ENCODE data around the gene ITGAL.

The ITGAL gene

DNA sequence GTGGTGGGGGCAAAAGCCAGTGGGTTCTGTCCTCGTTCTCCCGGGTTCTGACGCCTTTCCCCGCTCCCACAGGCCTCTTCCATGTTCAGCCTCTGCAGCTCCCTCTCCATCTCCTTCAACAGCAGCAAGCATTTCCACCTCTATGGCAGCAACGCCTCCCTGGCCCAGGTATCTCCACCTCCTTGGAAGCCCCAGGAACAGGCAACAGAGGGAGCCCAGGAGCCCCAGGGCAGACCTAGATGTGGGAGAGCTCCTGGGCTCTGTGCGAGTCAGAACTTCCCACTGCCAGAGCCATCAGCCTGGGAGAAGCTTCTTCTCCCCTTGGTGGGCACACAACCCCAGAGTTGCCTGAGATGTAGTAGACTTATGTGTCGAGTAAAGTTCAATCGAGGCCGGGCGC is 46.0 kb downstream of the ITGAL start:
- Histone ChIP-seq H3K9me3 (ENCODE audit: insufficient read depth, low read length, severe bottlenecking) (no peaks in the 10 kb centered on the region), H3K9ac (ENCODE audit: low read depth, low read length) (no peak overlapping the region), H3K4me2 (ENCODE audit: insufficient read depth, low read length) (no peak overlapping the region), H3K36me3 (ENCODE audit: insufficient read depth, low read length) (peaks cover 6% of the 10 kb centered on the region; the same call in 1 of the 2 replicates), H3K79me2 (ENCODE audit: insufficient read depth, low read length) (no peaks in the 10 kb centered on the region), H3K27me3 (ENCODE audit: insufficient read depth, low read length, poor library complexity) (no peaks in the 10 kb centered on the region), H3K4me3 (ENCODE audit: low read depth in 1 of 2, low read length in 2 of 2) (no peak overlapping the region), H2AFZ (ENCODE audit: low read depth, low read length) (no peak overlapping the region), H3K4me1 (ENCODE audit: insufficient read depth, low read length) (no peaks in the 10 kb centered on the region), H3K27ac (ENCODE audit: low read length) (no peak overlapping the region), H4K20me1 (ENCODE audit: insufficient read depth, low read length) (no peaks in the 10 kb centered on the region)
- DNase-seq (no peak), ATAC-seq (ENCODE audit: insufficient read depth, low read depth) (no peak)
- TF ChIP-seq, protein P1, sequence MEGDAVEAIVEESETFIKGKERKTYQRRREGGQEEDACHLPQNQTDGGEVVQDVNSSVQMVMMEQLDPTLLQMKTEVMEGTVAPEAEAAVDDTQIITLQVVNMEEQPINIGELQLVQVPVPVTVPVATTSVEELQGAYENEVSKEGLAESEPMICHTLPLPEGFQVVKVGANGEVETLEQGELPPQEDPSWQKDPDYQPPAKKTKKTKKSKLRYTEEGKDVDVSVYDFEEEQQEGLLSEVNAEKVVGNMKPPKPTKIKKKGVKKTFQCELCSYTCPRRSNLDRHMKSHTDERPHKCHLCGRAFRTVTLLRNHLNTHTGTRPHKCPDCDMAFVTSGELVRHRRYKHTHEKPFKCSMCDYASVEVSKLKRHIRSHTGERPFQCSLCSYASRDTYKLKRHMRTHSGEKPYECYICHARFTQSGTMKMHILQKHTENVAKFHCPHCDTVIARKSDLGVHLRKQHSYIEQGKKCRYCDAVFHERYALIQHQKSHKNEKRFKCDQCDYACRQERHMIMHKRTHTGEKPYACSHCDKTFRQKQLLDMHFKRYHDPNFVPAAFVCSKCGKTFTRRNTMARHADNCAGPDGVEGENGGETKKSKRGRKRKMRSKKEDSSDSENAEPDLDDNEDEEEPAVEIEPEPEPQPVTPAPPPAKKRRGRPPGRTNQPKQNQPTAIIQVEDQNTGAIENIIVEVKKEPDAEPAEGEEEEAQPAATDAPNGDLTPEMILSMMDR (IDR thresholded peaks at IDR 0.05; ENCODE audit: borderline replicate concordance, extremely low read depth, low read length, poor library complexity, severe bottlenecking) = no peak
- TF ChIP-seq EZH2 (IDR thresholded peaks at IDR 0.05; ENCODE audit: borderline replicate concordance, low read depth, low read length, severe bottlenecking) = no peak

DNA sequence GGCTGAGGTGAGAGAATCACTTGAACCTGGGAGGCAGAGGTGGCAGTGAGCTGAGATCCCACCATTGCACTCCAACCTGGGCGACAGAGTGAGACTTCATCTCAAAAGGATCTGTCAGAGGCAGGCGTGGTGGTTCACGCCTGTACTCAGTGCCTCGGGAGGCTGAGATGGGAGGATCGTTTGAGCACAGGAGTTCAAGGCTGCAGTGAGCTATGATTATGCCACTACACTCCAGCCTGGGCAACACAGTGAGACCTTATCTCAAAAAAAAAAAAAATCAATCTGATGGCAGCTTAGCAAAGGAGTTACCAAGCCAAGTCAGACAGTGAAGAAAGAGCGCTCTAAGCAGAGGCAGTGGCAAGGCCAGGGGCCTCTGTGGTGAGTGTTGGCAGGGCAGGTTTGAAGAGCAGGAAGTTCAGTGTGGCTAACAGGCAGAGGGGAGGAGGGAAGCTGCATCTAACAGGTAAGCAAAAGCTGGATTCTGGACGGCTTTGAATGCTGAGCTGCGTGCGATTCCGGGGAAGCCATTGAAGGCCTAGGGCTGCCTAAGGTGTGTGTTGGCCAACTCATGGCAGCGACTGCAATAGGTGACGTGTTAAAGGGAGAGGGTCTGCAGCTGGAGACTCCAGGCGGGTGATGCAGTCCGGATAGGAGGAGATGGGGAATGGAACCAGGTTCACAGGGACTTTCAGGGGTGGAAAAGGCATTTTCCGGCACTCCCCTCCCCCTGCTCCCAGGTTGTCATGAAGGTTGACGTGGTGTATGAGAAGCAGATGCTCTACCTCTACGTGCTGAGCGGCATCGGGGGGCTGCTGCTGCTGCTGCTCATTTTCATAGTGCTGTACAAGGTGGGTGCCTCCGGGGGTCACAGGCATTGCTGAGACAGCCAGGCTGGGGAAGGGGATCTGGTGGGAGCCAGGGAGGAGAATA is 46.8 kb downstream of the ITGAL start:
- H3K27me3 ChIP-seq (ENCODE audit: insufficient read depth, low read length, poor library complexity) = no peaks in the 10 kb centered on the region
- peak; percentile 26 for DNase-seq
- H3K4me2 ChIP-seq (ENCODE audit: insufficient read depth, low read length) = no peak overlapping the region
- H3K79me2 ChIP-seq (ENCODE audit: insufficient read depth, low read length) = no peaks in the 10 kb centered on the region
- no peaks in the 10 kb centered on the region for H3K4me1 ChIP-seq (ENCODE audit: insufficient read depth, low read length)
- ATAC-seq (ENCODE audit: insufficient read depth, low read depth) = peak; percentile 67; the same call in 2 of the 3 replicates
- no peaks in the 10 kb centered on the region for H4K20me1 ChIP-seq (ENCODE audit: insufficient read depth, low read length)
- no peak overlapping the region for H2AFZ ChIP-seq (ENCODE audit: low read depth, low read length)
- no peak overlapping the region for H3K9ac ChIP-seq (ENCODE audit: low read depth, low read length)
- no peak for TF ChIP-seq EZH2 (IDR thresholded peaks at IDR 0.05; ENCODE audit: borderline replicate concordance, low read depth, low read length, severe bottlenecking)
- TF ChIP-seq, protein P1 (IDR thresholded peaks at IDR 0.05; ENCODE audit: borderline replicate concordance, extremely low read depth, low read length, poor library complexity, severe bottlenecking) = no peak
- H3K27ac ChIP-seq (ENCODE audit: low read length) = no peak overlapping the region
- no peaks in the 10 kb centered on the region for H3K9me3 ChIP-seq (ENCODE audit: insufficient read depth, low read length, severe bottlenecking)
- H3K4me3 ChIP-seq (ENCODE audit: low read depth in 1 of 2, low read length in 2 of 2) = no peak overlapping the region
- H3K36me3 ChIP-seq (ENCODE audit: insufficient read depth, low read length) = peaks cover 6% of the 10 kb centered on the region; the same call in 1 of the 2 replicates

DNA sequence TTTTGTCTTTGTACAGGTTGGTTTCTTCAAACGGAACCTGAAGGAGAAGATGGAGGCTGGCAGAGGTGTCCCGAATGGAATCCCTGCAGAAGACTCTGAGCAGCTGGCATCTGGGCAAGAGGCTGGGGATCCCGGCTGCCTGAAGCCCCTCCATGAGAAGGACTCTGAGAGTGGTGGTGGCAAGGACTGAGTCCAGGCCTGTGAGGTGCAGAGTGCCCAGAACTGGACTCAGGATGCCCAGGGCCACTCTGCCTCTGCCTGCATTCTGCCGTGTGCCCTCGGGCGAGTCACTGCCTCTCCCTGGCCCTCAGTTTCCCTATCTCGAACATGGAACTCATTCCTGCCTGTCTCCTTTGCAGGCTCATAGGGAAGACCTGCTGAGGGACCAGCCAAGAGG is 48.9 kb downstream of the ITGAL start:
- no peaks in the 10 kb centered on the region for H4K20me1 ChIP-seq (ENCODE audit: insufficient read depth, low read length)
- no peak overlapping the region for H3K27ac ChIP-seq (ENCODE audit: low read length)
- H2AFZ ChIP-seq (ENCODE audit: low read depth, low read length) = no peak overlapping the region
- no peak overlapping the region for H3K4me3 ChIP-seq (ENCODE audit: low read depth in 1 of 2, low read length in 2 of 2)
- H3K9me3 ChIP-seq (ENCODE audit: insufficient read depth, low read length, severe bottlenecking) = no peaks in the 10 kb centered on the region
- H3K27me3 ChIP-seq (ENCODE audit: insufficient read depth, low read length, poor library complexity) = no peaks in the 10 kb centered on the region
- TF ChIP-seq EZH2 (IDR thresholded peaks at IDR 0.05; ENCODE audit: borderline replicate concordance, low read depth, low read length, severe bottlenecking) = no peak
- TF ChIP-seq, protein P1 (IDR thresholded peaks at IDR 0.05; ENCODE audit: borderline replicate concordance, extremely low read depth, low read length, poor library complexity, severe bottlenecking) = no peak
- H3K4me1 ChIP-seq (ENCODE audit: insufficient read depth, low read length) = peaks cover 8% of the 10 kb centered on the region
- ATAC-seq (ENCODE audit: insufficient read depth, low read depth) = no peak
- peaks cover 5% of the 10 kb centered on the region; the same call in 1 of the 2 replicates for H3K36me3 ChIP-seq (ENCODE audit: insufficient read depth, low read length)
- no peak for DNase-seq
- no peaks in the 10 kb centered on the region for H3K79me2 ChIP-seq (ENCODE audit: insufficient read depth, low read length)
- no peak overlapping the region for H3K9ac ChIP-seq (ENCODE audit: low read depth, low read length)
- H3K4me2 ChIP-seq (ENCODE audit: insufficient read depth, low read length) = no peak overlapping the region
